AG04450 (cell line): Measurements from ENCODE around the gene CTBS. TPM values are rescaled to one million over a fixed set of nuclear protein-coding genes. Genes with fewer than 3 reads are reported as not detected.

Experiments
- CTCF ChIA-PET: fragments of 300-600, 350-600 bp; formaldehyde crosslinking; extraction: SDS; loops from one replicate; lab custom pipeline; 2022; ENCODE audit warnings: antibody characterized with exemption, inconsistent platforms; lab: Charles Lee
- POLR2A ChIA-PET: fragments of 350-600 bp; formaldehyde crosslinking; extraction: SDS; loops from one replicate; lab custom pipeline; 2021; ENCODE audit warnings: antibody characterized with exemption, inconsistent platforms; lab: Yijun Ruan, JAX
- DNase-seq: peaks from one replicate; pipeline ENCODE4 v3.0.0-alpha.2; 2011; ENCODE audit warnings: low read depth, low spot score
- H3K27ac ChIP-seq: one replicate; pipeline ENCODE4 v1.5.1; 2012; ENCODE audit warnings: low read depth, low read length, control low read depth
- H3K27me3 ChIP-seq: one replicate; pipeline ENCODE4 v1.6.0; 2012; ENCODE audit warnings: low read length; ENCODE audit not compliant: control insufficient read depth, insufficient read depth
- H3K4me3 ChIP-seq: 2 replicates; pipeline ENCODE4 v1.5.1; 2011; ENCODE audit warnings: mild to moderate bottlenecking, low read depth, low read length, control low read depth
- H3K9me3 ChIP-seq: 2 replicates; pipeline ENCODE4 v1.5.1; 2012; ENCODE audit warnings: low read length; ENCODE audit not compliant: control insufficient read depth, insufficient read depth
- CTCF ChIP-seq: IDR thresholded peaks from 2 replicates; pipeline ENCODE4 v1.5.1; 2011; ENCODE audit warnings: low read depth, low read length, control low read depth, inconsistent platforms
- polyA plus RNA-seq: library from polyadenylated mRNA; depleted of rRNA; stranded (reverse); fragments of >200 nt; gene quantifications from 2 replicates; pipeline ENCODE4 v1.2.3, GENCODE V29; 2011

CTBS gene
- polyA plus RNA-seq, 1 experiment, result 37.3 TPM

GRCh38 chr1:84611091-84611490, 36.9 kb upstream of the CTBS start:
- Histone ChIP-seq H3K27me3 (no peaks in the 10 kb centered on the region), H3K27ac (no peak overlapping the region), H3K9me3 (peaks cover 17% of the 10 kb centered on the region; the same call in 1 of the 2 replicates), H3K4me3 (no peak overlapping the region)
- DNase-seq, result no peak
- POLR2A ChIA-PET, result interaction anchor here (1.0 kb wide), 1 partner anchor 105 kb away, joined by 3 read pairs; the partner anchor contains the start of genes GNG5 and SPATA1
- no peak for TF ChIP-seq CTCF
- CTCF ChIA-PET, result interaction anchor here (0.6 to 1.8 kb wide), 5 partner anchors 9 to 679 kb away, joined by 3 to 5 read pairs (median 5); no protein-coding TSS in a partner anchor

- Histone ChIP-seq H3K4me3 (no peak overlapping the region), H3K9me3 (peaks cover 16% of the 10 kb centered on the region), H3K27ac (no peak overlapping the region), H3K27me3 (no peaks in the 10 kb centered on the region)
- TF ChIP-seq CTCF, result no peak
- no peak for DNase-seq
- CTCF ChIA-PET, result interaction anchor here (0.6 to 0.8 kb wide), 2 partner anchors 23 to 147 kb away, joined by 3 read pairs; no protein-coding TSS in a partner anchor
- POLR2A ChIA-PET, result interaction anchor here (0.9 kb wide), 1 partner anchor 33 kb away, joined by 4 read pairs; no protein-coding TSS in a partner anchor
Observed at GRCh38 chr1:84606977-84607376, 32.7 kb upstream of the CTBS start.

GRCh38 chr1:84605157-84605556, 30.9 kb upstream of the CTBS start:
- H3K27me3 ChIP-seq, result no peaks in the 10 kb centered on the region
- TF ChIP-seq CTCF, result no peak
- no peak overlapping the region for H3K4me3 ChIP-seq
- peak overlapping the region; percentile 3 for H3K27ac ChIP-seq
- ChIA-PET POLR2A (no interaction called here), CTCF (no interaction called here)
- DNase-seq, result no peak
- H3K9me3 ChIP-seq, result peaks cover 16% of the 10 kb centered on the region

GRCh38 chr1:84603941-84604830, 29.9 kb upstream of the CTBS start:
- Histone ChIP-seq H3K9me3 (peaks cover 16% of the 10 kb centered on the region), H3K4me3 (no peak overlapping the region), H3K27ac (peak overlapping the region; percentile 62), H3K27me3 (no peaks in the 10 kb centered on the region)
- DNase-seq, result no peak
- CTCF ChIA-PET, result interaction anchor here (0.6 to 1.4 kb wide), 5 partner anchors 10 to 168 kb away, joined by 3 to 4 read pairs (median 4); no protein-coding TSS in a partner anchor
- peak; percentile 38; the same call in 1 of the 2 replicates for TF ChIP-seq CTCF
- POLR2A ChIA-PET, result interaction anchor here (1.0 kb wide), 1 partner anchor 98 kb away, joined by 5 read pairs; the partner anchor contains the start of genes GNG5 and SPATA1
